GM21390 (cell line): ENCODE measurements around the gene DYNLRB1.

ENCODE experiments used
- ATAC-seq: cut with Tn5 transposase; IDR thresholded peaks from one replicate; pipeline ENCODE4 v1.9.1; 2021; ENCODE audit not compliant: unreplicated experiment

DYNLRB1 gene

DNA sequence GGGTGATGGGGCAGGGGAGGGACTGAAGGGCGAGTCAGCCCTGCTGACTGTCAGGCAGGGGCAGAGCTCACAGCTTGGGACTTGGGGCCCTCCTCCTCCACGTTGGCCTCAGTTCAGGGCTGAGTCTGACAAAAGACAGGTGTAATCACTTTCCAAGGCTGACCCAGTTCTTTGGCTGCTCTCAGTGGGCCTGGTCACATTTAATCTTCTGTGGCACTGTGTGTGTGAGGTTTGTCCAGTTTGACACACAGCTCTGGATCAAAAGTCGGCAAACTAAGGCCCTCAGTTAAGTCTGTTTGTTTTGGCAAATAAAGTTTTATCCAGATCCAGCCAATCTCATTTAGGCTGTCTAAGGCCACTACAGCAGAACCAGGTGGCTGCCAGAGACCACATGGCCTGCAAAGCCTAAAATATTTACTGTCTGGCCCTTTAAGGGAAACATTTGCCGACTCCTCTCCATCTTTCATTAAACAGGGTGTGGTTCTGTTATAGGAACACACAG is 37.2 kb downstream of the DYNLRB1 start:
- ATAC-seq: no peak

DNA sequence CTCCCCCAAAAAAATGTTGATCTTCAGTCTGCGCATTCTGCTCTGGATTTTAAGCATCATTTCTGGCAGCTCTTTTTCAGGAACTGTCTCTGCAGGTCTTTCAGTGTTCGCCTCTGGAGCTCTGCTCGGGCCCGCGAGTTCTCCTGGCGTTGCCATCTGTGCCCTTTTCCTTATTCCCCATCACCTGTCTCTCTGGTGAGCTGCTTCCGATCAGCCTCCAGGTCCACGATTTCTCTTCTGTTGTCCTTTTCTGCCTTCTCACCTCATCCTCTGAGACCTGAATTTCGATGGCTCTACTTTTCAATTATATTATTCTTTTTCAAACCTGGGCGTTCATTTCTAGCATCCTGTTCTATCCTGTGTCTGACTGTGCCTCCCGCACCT is 41.7 kb downstream of the DYNLRB1 start:
- no peak for ATAC-seq

DNA sequence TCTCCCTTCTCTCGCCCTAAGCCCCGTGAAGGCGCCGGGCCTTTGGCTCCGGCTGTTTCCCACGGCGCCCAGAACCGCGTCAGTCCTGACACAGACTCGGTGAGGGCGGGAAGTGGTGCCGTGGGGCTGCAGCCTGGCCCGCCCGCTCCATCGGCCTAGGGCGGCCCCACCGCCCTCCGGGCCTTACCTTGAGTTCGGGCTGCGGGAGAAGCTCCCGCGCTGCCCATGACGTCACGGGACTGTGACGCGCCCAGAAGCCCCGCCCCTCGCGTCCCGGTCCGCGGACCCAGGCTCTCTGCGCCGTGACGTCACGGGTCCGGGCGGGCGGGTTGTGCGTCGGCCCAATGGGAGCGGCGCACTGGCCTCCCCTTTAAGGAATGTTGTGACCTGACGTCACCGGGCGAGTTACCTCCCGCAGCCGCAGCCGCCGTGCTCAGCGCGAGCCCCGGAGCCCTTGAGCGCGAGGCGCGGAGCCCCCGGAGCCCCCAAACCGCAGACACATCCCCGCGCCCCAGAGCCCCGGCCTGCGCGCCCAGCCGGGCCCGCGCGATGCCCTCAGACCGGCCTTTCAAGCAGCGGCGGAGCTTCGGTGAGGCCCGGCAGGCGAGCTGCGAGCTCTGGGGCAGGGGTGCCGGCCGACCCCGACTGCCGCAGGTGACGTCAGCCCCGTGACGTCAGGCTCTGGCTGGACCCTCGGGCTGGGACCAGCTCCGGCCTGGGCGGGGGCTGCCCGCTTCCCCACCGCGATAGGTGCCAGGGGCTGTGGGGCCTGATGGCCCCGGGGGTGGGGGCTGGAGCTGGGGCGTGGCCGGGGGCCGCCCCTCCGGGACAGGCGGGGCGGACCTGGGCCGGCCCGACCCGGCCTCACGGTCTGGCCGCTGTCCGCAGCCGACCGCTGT is 42.3 kb downstream of the DYNLRB1 start, which contains the start of gene MAP1LC3A:
TSS of gene MAP1LC3A (plus strand) at position 399 of the 899 bp plus-strand sequence. CDS start at position 550, 151 bp downstream.
- no peak for ATAC-seq

DNA sequence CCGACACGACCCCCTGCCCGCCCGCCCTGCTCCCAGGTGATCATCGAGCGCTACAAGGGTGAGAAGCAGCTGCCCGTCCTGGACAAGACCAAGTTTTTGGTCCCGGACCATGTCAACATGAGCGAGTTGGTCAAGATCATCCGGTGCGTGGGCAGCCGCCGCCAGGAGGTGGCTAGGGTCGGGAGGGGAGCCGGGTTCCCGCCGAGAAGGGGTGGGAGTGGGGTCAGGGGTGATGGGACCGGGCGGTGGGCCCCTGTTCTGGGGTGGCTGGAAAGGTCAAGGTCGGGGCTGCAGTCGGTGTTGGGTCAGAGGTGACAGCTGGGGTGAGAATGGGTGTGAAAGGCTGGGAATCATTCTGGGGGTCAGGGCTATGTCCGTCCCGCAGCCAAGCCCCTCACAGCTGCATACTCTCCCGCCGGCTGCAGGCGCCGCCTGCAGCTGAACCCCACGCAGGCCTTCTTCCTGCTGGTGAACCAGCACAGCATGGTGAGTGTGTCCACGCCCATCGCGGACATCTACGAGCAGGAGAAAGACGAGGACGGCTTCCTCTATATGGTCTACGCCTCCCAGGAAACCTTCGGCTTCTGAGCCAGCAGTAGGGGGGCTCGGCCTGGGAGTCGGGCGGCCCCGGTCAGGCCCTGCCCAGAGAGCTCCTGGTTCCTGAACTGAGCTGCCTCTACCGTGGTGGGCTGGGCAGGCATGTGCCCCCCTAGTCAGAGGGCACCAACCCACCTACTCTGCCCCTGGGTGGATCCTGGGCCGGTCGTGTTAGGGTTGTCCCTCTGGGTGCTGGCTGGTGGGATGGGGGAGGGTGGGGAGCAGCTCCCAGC is 43.3 kb downstream of the DYNLRB1 start:
- ATAC-seq: no peak

- ATAC-seq: no peak
These were observed 43.9 kb downstream of the DYNLRB1 start for GRCh38 chr20:34560141-34560523.

DNA sequence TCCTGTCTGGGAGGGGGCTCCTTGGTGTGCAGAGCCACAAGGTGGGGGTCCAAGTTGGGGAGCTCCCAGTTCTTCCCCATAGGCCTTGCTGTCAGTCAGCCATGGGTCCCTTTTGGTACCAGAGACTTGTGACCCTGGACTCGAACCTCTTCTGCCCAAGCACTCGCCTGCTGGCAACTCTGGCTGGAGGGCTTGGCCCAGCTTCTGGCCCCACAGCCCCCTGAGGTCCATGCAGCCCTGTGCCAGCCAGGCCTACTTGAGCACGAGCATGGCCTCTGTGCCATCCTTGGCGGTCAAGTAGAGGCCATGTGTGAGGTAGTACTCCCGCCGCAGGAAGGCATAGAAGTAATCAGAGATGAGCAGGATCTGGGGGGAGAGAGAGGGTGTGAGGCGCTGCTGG is 44.4 kb downstream of the DYNLRB1 start:
- ATAC-seq: no peak

GRCh38 chr20:34561661-34562060 is 45.4 kb downstream of the DYNLRB1 start:
- no peak for ATAC-seq

- ATAC-seq: no peak
These were observed 46.4 kb downstream of the DYNLRB1 start for GRCh38 chr20:34562641-34563040.

DNA sequence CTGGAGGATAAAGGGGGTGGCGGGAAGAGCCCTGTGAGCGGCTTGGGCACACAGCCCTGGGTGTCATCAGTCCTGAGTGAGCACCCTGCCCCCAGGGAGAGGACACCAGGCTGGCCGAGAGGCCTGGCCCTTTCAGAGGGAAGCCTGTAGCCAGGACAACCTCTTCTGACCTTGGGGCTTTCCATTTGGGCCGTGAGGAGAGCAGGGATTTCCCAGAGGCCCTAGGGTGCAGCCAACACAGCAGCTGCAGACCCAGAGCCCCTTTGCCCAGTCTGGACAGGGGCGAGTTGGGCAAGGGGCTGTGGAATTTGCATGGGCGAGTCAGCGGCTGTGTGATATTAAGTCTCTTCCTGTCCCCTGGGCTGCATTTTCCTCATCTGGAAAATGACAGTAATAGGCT is 48.6 kb downstream of the DYNLRB1 start:
- ATAC-seq: no peak

DNA sequence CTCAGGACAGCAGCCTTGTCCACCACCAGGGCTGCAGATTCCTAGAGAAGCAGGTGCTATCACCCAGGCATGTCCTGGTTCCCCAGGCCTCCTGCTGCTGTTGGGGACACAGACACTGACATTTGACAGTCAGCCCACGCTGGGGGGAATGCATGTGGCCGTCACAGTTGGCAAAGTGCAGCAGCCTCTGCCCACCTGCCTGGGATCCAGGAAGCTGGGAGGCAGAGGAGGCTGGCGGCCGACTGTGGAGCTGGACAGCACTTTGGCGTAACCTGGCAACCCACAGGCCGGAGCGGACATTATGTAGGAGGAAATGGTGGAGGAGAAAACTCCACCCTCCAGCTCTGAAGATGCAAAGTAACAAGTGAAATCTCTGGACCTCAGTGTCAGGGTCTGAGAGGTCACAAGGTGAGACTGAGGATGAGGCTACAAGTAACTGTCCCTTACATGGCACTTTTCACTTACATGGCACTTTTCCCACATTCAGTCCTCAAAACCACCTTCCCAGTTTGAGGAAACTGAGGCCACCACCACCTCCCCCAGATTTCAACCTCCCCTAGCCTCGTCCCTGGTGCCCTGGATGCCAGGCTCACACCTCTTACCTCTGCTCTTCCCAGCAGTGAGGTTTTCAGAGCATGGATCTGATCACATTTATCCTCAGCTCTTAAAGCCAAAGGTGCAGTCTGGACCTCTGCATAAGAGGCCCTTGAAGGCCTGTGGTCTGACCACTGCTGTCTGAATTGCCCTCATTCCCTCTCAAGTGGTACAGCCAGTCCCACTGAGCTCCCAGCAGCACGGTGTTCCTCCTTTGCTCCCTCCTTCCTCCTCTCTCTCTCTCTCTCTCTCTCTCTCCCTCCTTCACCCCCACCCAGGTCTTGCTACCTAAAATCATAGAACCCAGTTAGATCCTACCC is 51.0 kb downstream of the DYNLRB1 start:
- ATAC-seq: no peak

- no peak for ATAC-seq
These were observed 52.0 kb downstream of the DYNLRB1 start for GRCh38 chr20:34567892-34568865.

- no peak for ATAC-seq
These were observed 53.4 kb downstream of the DYNLRB1 start for GRCh38 chr20:34569598-34569997.

GRCh38 chr20:34570859-34571306 is 54.7 kb downstream of the DYNLRB1 start:
- ATAC-seq: no peak

DNA sequence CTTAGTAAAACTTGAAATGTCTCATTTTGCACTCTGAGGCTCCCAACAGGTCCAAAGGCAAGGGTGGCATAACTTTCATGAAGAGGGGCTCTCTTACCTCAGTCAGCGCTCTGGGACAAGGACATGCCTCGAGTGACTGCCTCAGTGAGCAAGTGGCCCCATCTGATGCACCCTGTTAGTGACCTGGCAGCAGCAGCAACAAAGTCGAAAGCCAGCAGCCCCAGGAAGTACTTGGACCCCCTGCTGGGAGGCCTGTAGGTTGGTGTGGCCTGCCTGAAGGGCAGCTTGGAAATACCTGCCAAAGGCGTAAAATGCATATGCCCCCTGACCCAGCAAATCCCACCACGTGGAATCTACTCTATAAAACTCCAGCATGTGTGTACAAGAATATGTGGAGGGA is 55.5 kb downstream of the DYNLRB1 start:
- no peak for ATAC-seq

DNA sequence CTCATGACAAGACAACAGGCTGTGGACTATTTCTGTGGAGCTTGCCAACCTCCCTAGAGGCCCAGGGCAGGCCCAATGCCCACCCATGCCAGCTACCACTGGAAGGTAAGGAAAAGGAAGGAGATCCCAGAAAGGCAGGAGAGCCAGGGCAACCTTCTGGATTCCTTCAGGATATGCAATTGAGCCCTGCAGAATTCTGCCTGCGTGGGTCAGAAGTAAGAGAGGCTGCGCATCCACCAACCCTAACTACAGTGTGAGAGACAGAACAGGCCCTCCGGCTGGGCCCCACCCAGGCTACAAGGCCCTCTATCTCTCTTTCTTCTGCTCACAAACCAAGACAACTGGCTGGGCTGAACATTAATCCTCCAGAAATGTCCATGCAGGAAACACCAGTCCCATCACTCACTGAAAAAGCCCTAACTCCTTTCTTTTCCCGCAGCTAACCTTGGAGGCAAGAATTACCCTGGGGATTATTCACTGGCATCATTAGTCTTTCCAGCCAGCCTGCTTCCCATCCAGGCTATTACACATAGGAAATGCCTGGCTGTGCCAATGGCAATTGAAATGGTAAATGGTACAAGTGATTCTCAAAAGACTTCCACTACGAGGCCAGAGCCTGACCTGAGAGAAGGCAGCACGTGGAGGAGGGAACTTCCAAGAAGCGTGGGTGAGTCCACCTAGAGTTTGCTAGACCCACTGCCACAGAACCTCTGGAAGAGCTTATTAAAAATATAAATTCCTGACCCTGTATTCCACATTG is 57.5 kb downstream of the DYNLRB1 start:
- no peak for ATAC-seq

- ATAC-seq: no peak
These were observed 58.2 kb downstream of the DYNLRB1 start for GRCh38 chr20:34574426-34574825.

GRCh38 chr20:34574861-34575260 is 58.6 kb downstream of the DYNLRB1 start:
- ATAC-seq: no peak

DNA sequence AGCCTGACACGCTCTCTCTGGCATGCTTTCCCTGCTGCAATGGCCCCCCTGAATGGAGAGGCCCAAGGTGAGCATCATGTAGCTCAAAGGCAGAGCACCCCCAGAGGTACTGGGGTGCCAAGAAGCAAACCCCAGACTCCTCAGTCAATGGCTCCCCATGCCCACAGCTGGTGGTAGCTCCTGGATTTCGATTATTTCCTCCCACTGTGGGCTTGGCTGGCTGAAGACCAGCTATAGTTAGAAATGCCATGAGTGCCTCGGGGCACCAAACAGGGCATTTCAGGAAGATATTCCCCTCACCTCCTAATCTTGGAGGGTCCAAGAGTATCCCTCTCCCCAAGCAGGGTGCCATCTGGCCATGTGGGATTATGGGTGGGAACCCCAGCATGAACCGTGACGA is 59.0 kb downstream of the DYNLRB1 start:
- no peak for ATAC-seq

DNA sequence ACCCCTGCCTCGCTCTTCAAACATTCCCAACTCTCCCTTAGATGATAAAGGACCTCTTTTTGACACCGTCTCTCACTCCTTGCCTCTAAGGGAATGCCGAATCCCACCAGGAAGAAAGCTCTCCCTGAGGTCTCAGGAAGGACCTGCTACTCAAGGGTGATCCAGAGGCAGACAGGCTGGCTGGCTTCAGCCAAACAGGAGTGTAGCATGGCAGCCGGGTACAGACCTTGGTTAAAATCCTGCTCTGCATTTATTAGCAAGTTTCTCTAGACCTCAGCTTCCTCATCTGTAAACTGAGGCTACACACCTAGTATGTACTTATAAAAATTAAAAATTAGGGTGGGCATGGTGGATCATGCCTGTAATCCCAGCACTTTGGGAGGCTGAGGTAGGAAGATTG is 59.5 kb downstream of the DYNLRB1 start:
- no peak for ATAC-seq
